HG03575 (cell line): Measurements from ENCODE around the gene TNS1.

ENCODE experiments used
- ATAC-seq: cut with Tn5 transposase; IDR thresholded peaks from one replicate; pipeline ENCODE4 v1.9.1; 2021; ENCODE audit not compliant: unreplicated experiment, insufficient number of reproducible peaks, low FRiP score; ENCODE audit errors: extremely low read depth

Gene TNS1

GRCh38 chr2:217897816-217898806, 104.7 kb downstream of the TNS1 start:
- no peak for ATAC-seq

GRCh38 chr2:217897091-217897715, 105.6 kb downstream of the TNS1 start:
- ATAC-seq, result no peak

GRCh38 chr2:217895070-217895635, 107.6 kb downstream of the TNS1 start:
- no peak for ATAC-seq

GRCh38 chr2:217893440-217893839, 109.4 kb downstream of the TNS1 start:
- ATAC-seq, result no peak

GRCh38 chr2:217892560-217892959, 110.2 kb downstream of the TNS1 start:
- ATAC-seq, result no peak

GRCh38 chr2:217890445-217890844, 112.3 kb downstream of the TNS1 start:
- no peak for ATAC-seq

- ATAC-seq, result no peak
These were observed 113.1 kb downstream of the TNS1 start for GRCh38 chr2:217889656-217890055.

- ATAC-seq, result no peak
These were observed 114.7 kb downstream of the TNS1 start for GRCh38 chr2:217887841-217888701.

GRCh38 chr2:217886720-217887309, 116.0 kb downstream of the TNS1 start:
- ATAC-seq, result no peak

GRCh38 chr2:217886091-217886490, 116.7 kb downstream of the TNS1 start:
- ATAC-seq, result no peak

- no peak for ATAC-seq
These were observed 117.8 kb downstream of the TNS1 start for GRCh38 chr2:217884985-217885384.

GRCh38 chr2:217880891-217881290, 121.9 kb downstream of the TNS1 start:
- no peak for ATAC-seq

- ATAC-seq, result no peak
These were observed 122.4 kb downstream of the TNS1 start for GRCh38 chr2:217880287-217880889.

GRCh38 chr2:217878915-217879590, 123.7 kb downstream of the TNS1 start:
- ATAC-seq, result no peak

- no peak for ATAC-seq
These were observed 124.9 kb downstream of the TNS1 start for GRCh38 chr2:217877866-217878265.

- no peak for ATAC-seq
These were observed 126.6 kb downstream of the TNS1 start for GRCh38 chr2:217876253-217876570.

- no peak for ATAC-seq
These were observed 127.1 kb downstream of the TNS1 start for GRCh38 chr2:217875556-217876252.
